HG03066 (cell line): ENCODE measurements around the gene CRYZ.
A peak's percentile ranks its signal among the peaks of the same experiment; 100 is the strongest.
"Not testable (repeated sequence)": the region's sequence is repeated elsewhere in the genome, so short reads cannot be mapped to it uniquely, and the experiment has no call there.

Experiments
- ATAC-seq: cut with Tn5 transposase; IDR thresholded peaks from one replicate; pipeline ENCODE4 v1.9.1; 2021; ENCODE audit warnings: low read depth; ENCODE audit not compliant: unreplicated experiment

CRYZ gene, protein sequence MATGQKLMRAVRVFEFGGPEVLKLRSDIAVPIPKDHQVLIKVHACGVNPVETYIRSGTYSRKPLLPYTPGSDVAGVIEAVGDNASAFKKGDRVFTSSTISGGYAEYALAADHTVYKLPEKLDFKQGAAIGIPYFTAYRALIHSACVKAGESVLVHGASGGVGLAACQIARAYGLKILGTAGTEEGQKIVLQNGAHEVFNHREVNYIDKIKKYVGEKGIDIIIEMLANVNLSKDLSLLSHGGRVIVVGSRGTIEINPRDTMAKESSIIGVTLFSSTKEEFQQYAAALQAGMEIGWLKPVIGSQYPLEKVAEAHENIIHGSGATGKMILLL

DNA sequence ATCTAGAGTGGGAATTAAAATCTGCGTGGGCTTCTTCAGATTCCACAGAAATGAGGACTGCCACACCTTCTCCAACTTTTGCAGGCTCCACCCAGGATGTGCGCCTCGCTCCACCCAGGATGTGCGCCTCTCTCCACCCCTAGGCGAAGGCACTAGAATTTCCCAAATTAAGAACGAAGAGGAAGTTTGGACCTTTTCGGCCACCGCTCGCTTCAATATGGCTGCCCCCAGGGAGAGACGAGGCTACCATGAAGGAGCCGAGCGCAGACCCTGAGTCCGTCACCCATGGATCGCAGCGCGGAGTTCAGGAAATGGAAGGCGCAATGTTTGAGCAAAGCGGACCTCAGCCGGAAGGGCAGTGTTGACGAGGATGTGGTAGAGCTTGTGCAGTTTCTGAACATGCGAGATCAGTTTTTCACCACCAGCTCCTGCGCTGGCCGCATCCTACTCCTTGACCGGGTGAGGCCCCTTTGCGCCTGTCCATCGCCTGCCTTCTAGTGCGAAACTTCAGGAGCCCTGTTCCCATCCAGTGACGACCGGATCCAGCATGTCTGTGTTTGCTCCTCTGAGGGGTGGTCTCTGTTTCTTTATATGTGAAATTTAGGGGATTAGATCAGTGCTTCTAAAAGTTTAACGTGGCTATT is at the start of gene CRYZ, which contains the start of gene TYW3:
CRYZ (minus strand) TSS at position 91 of the 644 bp plus-strand sequence. CDS start 8,229 bp downstream, outside the sequence.
TYW3 (plus strand) TSS at position 193 of the 644 bp plus-strand sequence; CDS start at position 286, 93 bp downstream.
- ATAC-seq = peak; percentile 61

DNA sequence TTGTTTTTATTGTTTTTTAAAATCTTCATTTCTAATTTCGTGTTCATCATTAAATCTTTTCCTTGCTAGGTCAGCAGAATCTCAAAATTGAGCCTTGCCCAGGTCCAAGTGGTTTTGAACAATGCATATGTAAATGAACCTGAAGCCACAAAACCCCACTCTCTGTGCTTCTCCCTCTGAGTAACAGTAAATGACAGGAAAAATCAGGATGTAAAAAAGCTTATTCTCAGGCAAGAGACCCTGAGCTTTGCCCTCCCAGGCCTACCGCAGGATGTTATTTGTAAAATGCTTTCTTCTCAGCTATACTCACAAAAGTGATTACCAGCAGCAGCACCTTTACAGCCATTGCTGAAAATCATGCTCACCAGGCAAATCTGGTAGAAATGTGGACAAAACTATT is 47.7 kb upstream of the CRYZ start:
- ATAC-seq = no peak

DNA sequence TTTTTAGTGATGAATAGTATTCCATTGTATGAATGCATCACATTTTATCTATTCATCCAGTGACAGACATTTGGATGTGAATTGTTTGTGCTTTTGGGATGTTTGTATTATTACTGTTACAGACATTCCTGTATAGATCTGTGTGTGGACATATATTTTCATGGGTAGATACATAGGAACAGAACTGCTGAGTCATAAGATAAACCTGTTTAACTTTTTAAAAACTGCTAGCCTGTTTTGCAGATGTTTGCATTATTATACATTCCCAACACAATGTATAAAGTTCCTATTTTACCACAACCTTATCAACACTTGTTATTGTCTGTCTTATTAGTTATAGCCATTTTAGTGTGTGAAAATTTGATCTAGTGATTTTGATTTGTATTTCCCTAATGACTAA is 46.9 kb upstream of the CRYZ start:
- no peak for ATAC-seq

DNA sequence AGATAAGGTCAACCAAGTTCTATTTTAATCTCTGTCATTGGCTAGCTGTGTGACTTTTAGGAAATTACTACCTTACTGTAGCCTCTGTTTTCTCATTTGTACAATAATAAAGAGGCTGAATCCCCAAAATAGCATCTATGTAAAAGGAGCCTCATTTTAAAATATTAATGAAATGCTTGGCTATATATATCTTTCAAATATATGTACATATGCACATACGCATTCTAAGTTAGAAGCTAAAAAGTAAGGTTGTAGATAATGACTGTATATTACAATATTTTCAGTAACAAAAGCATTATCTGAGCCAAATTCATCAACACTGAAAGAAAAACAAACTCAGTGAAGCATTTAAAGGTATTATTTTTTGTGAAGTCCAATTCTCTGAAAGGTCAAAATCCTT is 44.7 kb upstream of the CRYZ start:
- ATAC-seq = no peak

DNA sequence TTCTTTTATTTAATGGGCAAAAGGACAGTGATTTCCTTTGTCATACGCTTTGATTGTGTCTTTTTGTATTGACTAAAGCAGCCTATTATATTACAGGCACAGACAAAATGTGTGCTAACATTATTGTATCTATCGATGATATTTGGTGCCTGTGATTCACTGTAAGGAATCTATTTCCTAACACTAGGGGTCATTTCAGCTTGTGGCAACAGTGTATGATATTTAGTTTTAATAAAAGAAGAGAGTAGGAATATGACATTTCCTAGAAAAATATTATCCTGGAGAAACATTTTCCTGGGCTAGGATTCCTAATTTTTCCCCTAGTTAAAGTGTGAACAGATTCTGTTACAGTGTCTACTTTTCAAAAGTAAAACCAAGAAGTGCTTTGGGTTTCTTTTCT is 42.9 kb upstream of the CRYZ start:
- ATAC-seq = no peak

DNA sequence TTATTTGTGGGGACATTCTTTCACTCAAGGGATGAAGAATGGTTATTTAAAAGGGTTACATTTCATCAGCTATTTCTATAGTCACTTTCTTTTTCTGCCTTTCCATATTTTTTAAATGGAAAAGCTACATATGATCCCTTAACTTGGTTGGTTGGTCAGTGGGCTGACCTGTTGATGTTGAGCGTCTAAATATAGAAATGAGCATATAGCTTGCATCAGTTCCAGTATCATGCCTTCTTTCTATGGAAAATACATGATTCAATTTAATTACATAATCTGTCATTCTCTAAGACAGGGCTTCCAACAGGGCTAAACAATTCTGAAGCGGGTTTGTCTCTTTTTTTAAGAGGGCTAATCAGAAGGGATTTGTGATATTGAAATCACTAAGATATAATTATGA is 40.7 kb upstream of the CRYZ start:
- no peak for ATAC-seq

DNA sequence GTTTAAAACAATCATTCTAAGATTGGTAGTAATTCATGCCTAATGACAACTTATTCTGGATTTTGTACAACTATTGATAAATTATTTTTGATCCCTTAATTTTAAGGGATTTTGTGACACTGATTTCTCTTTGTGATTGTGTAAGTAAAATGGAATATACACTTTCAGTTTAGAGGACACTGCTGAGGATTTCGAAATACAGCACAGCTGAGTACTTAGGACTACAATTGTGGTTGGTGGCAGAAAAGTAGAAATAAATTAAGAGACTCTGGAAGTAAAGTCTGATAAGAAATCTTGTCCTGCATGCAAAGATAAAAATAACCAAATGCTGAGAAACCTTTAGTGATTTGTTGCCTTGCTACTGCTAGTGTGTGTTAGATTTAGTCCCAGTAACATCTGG is 40.1 kb upstream of the CRYZ start:
- no peak for ATAC-seq

DNA sequence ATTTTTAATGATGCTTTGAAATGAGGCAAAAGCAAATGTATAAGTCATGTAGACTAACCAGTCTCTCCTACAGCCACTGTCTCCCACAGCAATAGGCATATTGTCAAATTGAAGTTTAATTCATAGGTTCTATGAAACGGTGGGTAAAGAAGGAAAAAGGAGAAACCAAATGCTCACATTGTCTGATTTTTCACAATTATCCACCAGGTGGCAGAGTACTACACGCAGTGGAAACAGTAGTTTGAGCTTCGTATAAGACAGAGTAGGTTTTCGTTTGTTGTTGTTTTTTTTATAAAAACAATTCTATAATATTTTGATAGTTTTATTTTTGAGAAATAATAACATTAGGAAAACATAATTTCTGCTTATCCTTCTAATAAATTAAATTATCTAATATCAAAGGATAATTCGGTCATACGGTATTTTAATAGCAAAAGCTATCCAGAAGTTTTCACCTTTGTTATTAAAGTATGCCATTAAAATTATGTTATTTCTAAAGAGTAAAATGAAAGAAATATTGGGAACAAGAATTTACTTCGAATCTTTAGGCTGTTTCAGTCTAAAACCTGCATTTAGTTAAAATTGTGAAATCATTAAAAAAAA is 39.2 kb upstream of the CRYZ start:
- ATAC-seq = no peak

DNA sequence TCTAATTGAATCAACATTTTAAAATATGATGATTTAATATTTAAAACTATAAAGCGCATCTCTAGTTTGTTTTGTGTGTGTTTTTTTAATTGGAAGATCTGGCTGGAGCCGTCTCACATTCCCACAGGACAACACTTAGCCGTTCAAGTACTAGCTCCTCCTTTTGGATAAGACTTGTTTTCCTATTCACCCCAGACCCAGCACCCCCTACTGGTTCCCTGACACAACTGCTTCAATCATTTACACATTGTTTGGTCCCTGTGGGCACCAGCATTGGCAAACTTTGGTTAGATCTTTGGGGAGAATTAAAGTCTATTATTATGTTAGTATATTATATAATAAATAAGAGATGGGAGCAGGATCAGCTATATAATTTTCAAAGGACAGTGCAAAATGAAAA is 34.6 kb upstream of the CRYZ start:
- peak; percentile 49 for ATAC-seq

DNA sequence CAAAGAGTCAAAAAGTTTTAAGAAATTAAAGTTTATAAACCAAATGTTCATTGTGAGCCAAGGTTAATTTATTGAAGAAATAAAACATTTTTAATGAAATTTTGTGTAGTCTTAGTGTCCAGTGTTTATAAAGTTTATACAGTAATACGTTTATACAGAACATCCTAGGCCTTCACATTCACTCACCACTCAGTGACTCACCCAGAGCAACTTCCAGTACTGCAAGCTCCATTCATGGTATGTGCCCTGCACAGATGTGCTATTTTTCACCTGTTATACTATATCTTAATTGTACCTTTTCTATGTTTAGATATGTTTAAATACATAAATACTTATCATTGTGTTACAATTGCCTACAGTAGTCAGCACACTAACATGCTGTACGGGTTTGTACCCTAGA is 33.7 kb upstream of the CRYZ start:
- no peak for ATAC-seq

DNA sequence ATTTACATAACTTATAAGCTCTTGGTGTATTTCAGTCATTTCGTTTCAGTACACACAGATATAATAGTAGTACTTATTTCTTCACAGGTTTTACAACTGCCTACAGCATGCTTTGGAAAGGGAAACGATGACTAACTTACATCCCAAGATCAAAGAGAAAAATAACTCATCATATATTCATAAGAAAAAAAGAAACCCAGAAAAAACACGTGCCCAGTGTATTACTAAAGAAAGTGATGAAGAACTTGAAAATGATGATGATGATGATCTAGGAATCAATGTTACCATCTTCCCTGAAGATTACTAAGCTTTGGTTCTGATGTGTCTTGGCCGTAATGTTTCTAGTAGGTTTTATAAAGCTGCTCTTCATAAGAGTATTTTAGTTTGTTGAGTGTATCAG is 31.0 kb upstream of the CRYZ start:
- ATAC-seq = no peak

DNA sequence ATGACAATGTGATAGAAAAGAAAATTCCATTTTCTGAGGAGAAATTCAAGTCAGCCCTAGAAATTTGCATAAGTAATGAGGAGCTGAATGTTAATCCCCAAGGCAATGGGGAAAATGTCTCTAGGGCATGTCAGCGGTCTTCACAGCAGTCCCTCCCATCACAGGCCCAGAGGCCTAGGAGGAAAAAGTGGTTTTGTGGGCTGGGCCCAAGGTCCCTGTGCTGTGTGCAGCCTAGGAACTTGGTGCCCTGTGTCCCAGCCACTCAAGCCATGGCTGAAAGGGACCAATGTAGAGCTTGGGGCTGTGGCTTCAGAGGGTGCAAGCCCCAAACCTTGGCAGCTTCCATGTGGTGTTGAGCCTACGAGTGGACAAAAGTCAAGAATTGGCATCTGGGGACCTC is 23.8 kb upstream of the CRYZ start:
- ATAC-seq = not testable (repeated sequence)

DNA sequence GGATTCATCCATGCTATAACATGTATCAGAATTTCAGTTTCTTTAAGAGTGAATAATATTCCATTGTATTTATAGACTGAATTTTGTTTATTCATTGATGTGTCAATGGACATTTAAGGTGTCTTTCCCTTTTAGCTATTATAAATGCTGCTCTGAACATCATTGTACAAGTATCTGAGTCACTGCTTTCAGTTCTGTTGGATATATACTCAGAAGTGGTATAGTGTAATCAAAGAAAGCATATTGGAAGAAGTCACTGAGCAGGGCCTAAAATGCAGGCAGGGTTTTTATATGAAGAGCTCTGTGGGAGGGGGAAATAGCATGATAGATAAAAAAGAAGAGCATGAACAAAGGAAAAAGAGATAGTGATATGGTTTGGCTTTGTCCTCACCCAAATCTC is 22.6 kb upstream of the CRYZ start:
- no peak for ATAC-seq

DNA sequence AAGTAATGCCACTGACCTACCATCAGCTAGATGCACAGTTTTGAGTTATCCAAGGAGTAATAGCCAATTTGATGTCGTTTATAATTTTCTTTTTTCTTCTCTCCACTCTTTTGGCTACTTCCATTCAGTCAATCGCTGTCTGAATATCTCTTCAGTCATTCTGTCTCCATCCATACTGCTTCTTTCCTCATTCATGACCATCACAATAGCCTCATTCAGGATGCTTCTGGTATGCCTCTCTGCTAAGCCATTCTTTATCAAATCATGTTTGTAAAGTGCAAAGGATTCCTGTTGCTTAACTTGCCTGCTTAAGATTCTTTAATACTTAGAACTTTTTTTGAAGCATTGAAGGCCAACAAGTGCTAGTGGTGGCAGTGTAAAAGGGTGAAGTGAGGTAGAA is 20.3 kb upstream of the CRYZ start:
- no peak for ATAC-seq

DNA sequence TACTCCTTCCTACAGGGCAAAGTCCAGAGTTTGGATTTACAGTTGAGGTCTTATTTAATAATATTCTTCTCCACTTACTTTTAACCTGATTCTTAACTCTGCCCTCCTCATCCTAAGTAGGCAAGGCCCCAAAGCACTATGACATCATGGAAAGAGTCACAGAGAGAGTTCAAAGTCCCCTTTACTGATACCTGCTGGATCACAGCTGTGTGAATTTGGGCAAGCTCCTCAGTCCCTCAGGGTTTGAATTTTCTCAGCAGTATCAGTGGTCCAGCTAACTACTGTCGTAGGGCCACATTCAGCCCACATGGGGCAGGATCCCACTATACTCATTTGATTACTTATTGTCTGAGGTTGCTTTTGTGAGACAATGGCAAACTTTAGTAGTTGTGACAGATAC is 16.1 kb upstream of the CRYZ start:
- peak; percentile 82 for ATAC-seq

DNA sequence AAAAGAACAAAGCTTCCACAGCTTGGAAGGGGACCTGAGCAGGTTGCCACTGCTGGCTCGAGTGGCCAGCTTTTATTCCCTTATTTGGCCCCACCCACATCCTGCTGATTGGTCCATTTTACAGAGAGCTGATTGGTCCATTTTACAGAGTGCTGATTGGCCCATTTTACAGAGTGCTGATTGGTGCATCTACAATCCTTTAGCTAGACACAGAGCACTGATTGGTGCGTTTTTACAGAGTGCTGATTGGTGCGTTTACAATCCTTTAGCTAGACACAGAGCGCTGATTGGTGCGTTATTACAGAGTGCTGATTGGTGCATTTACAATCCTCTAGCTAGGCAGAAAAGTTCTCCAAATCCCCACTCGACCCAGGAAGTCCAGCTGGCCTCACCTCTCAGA is 12.4 kb upstream of the CRYZ start:
- not testable (repeated sequence) for ATAC-seq

DNA sequence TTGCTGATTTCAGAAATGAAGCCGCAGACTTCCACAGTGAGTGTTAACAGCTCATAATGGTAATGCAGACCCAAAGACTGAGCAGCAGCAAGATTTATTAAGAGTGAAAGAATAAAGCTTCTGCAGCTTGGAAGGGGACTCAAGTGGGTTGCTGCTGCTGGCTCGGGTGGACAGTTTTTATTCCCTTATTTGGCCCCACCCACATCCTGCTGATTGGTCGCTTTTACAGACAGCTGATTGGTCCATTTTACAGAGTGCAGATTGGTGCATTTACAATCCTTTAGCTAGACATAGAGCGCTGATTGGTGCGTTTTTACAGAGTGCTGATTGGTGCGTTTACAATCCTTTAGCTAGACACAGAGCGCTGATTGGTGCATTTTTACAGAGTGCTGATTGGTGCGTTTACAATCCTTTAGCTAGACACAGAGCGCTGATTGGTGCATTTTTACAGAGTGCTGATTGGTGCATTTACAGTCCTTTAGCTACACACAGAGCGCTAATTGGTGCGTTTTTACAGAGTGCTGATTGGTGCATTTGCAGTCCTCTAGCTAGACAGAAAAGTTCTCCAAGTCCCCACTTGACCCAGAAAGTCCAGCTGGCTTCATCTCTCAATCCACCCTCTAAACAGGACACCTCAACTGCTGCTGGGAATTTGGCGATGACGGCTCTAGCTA is 7.6 kb upstream of the CRYZ start:
- not testable (repeated sequence) for ATAC-seq

DNA sequence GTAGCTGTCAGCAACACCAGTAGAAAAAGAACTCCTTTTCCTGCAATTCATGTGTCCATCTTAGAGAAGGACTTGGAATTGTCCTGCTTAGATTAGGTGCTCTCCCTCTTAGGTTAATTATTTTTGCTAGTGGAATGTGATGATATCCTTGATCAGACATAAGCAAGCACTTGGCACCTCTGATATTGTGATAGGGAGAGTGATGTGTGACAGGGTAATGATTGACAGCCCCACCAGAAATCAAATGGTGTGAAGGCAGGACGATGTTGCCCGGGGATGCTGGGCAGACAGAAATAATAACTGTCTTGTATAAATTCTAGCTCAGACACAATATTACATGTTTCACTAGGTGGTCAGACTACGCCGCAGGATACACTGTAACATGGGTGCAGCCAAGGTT is 4.5 kb upstream of the CRYZ start:
- no peak for ATAC-seq

DNA sequence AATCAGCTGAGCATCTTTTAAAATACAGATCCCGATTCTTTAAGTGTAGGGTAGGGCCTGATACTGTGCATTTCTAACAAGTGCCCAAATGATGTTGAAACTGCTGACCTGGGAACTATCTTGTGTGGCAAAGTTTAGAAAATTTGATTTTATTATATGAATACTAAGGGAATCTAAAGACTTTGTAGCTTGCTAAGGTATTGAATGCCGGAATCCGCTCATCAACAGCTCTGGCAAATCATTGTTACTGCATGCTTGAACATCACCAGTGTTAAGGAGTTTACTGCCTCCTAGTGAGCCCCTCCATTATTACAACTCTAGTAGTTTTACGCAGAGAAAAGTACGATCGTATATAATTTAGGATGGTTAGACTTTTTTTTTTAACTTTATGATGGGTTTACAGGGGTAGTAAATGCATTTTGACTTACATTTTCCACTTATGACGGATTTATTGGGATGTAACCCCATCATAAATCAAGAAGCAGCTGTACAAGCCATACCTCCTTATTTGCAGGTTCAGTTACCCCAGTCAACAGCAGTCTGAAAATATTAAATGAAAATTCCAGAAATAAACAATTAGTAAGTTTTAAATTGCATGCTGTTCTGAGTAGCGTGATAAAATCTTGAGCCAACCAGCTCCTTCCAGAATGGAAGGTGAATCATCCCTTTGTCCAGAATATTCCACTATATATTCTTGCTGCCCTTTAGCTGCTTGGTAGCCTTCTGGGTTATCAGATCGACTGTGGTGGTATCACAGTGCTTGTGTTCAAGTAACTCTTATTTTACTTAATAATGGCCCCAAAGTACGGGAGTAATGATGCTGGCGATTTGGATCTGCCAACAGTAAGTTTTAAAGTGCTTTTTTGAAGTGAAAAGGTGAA is 994 bp upstream of the CRYZ start:
- peak; percentile 55 for ATAC-seq
